Fibroblast of mammary gland (primary cell): Measurements from ENCODE around the gene FRMD5.

Experiments
- DNase-seq: peaks from one replicate; pipeline ENCODE4 v3.0.0-alpha.2; 2010; ENCODE audit warnings: low read depth
- H3K4me3 ChIP-seq: 2 replicates; pipeline ENCODE4 v1.5.1; 2011; ENCODE audit warnings: low read depth, mild to moderate bottlenecking, low read length, moderate library complexity; ENCODE audit not compliant: control insufficient read depth
- TF ChIP-seq, protein P1 (sequence below): conservative IDR thresholded peaks from 2 replicates; pipeline ENCODE4 v1.5.1; 2011; ENCODE audit warnings: low read depth, low read length, inconsistent platforms; ENCODE audit not compliant: control insufficient read depth, insufficient read depth

FRMD5 gene

DNA sequence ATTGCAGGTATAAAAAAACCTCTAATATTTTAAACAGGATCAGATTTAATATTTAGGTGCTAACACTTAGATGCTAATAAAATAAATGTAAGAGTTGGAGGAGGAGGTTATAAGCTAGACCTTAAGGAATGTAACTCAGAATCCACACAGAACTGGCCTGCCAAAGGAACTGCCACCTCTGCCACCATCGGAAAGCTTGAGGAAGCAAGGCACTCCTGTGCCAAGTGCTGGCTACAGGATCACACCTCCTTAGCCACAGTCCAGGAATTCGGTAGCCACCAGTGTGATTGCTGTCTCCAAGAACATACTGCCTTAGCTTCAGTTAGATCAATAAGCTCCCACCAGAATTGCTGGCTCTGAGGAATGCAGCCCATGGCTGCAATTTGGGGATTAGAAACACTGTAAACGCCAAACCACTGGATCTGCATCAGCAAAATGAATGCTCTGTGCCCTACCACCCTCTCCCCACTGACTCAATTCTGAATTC is 58.0 kb downstream of the FRMD5 start:
- DNase-seq: no peak
- H3K4me3 ChIP-seq: no peak overlapping the region
- TF ChIP-seq, protein P1, sequence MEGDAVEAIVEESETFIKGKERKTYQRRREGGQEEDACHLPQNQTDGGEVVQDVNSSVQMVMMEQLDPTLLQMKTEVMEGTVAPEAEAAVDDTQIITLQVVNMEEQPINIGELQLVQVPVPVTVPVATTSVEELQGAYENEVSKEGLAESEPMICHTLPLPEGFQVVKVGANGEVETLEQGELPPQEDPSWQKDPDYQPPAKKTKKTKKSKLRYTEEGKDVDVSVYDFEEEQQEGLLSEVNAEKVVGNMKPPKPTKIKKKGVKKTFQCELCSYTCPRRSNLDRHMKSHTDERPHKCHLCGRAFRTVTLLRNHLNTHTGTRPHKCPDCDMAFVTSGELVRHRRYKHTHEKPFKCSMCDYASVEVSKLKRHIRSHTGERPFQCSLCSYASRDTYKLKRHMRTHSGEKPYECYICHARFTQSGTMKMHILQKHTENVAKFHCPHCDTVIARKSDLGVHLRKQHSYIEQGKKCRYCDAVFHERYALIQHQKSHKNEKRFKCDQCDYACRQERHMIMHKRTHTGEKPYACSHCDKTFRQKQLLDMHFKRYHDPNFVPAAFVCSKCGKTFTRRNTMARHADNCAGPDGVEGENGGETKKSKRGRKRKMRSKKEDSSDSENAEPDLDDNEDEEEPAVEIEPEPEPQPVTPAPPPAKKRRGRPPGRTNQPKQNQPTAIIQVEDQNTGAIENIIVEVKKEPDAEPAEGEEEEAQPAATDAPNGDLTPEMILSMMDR: no peak

DNA sequence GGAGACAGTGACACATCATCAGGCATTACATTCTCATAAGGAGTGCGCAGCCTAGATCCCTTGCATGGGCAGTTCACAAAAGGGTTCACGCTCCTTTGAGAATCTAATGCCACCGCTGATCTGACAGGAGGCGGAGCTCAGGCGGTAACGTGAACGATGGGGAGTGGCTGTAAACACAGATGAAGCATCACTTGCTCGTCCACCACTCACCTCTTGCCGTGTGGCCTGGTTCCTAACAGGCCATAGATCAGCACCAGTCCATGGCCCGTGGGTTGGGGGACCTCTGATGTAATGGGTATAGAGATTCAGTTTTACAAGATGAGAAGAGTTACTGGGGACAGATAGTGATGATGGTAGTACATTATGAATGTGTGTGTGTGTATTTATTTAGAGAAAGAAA is 63.0 kb downstream of the FRMD5 start:
- TF ChIP-seq, protein P1: no peak
- no peak for DNase-seq
- no peak overlapping the region for H3K4me3 ChIP-seq

DNA sequence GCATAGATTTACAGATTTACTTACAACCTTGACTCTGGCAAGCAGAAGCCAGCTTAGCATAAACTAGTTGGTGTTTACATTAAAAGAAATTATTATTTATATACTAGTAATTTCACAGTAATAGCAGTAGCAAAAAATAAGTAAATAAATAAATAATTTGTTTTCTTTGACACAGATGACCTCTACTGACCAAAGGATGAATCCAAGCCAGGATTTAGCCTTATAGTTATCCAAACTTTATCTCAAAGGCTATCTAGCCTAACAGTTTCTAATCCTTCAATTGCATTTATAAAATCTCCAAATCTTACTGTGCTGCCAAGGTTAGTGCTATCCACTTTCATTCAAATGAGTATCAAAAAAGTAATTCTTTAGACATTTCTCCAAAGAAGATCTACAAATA is 64.3 kb downstream of the FRMD5 start:
- DNase-seq: peak; percentile 4
- TF ChIP-seq, protein P1: peak; percentile 21
- no peak overlapping the region for H3K4me3 ChIP-seq

DNA sequence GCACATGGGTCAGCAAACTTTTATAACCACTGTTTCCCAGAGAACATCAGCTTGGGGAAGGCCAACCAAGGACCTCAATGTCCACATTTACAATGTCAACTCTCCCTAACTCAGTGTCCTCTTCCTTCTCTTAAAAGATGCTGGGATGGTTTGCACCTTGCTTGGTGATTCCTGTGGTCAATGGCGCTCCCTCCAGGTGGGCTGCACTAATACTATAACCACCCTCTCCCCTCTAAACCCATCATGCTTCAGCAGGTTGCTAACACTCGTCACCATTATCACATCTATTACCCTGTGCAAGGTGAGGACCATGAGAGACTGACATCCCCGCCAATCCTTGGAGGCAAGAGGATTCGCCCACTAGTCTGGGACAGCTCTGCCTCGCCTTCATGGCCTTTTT is 65.2 kb downstream of the FRMD5 start:
- no peak for DNase-seq
- TF ChIP-seq, protein P1: no peak
- H3K4me3 ChIP-seq: no peak overlapping the region

DNA sequence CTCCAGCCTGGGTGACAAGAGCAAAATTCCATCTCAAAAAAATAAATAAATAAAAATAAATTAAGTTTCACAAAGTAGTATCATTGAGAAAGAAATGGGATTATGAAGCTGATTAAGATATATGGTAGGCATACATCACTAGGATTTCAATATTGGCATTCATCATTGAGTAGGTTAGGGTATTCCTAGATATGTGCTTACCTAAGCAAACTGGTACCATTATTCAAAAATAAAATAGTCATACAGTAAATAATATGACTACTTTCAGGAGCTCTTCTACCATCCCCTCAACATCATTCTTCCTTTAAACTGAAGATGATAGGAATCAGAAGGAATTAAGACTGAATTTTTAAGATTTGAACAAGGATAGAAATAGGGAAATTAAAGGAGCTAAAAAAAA is 66.6 kb downstream of the FRMD5 start:
- TF ChIP-seq, protein P1: no peak
- no peak overlapping the region for H3K4me3 ChIP-seq
- DNase-seq: no peak

DNA sequence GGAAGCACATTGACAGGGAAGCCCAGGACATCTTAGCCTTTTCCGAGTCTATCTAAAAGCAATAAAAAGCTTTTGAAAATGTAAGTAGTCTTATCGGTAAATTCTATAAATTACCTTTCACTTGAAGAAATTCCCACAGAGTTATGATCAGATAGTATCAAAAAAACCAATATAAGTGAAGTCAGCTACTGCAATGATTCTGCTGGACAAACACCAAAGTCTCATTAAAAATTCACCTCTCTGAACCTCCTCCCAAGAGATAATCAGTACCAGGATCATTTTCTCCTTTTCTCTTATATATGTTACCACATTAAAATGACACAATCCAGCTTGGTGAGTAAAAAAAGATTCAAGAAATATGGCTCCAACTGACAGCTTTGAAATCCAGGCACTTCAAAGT is 69.2 kb downstream of the FRMD5 start:
- TF ChIP-seq, protein P1: no peak
- DNase-seq: no peak
- H3K4me3 ChIP-seq: no peak overlapping the region

DNA sequence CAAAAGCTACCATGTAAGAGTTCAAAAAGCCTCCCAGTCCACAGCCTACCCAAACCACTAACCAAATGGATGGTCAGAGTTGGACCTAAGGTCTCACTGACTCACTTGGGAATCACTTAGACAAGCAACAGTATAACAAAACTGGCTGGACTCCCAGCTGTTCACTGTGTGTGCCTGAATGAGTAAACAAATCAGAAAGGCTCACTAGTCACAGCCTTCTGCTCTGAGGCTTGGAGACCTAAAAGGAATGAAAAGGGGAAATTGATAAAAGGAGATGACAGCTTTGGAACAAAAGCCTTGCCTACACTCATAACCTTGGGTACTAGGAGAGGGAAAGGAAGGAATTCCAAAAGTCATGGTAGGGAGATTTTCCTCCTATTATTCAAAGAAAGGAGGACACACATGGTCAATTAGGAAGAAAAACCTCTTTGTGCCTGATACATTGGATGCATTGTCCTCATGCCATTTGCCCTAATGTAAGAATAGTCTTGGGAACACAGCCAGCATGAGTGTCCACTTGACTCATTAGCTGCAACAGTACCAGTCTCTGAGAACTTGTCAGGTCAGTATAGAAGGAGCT is 92.3 kb downstream of the FRMD5 start:
- TF ChIP-seq, protein P1: no peak
- no peak overlapping the region for H3K4me3 ChIP-seq
- peak; percentile 100 for DNase-seq
